Gastroesophageal sphincter (tissue), 4 donors: Measurements from ENCODE around the gene ARMC12. TPM values are rescaled to one million over a fixed set of nuclear protein-coding genes. Genes with fewer than 3 reads are reported as not detected.

Source experiments
- ATAC-seq: fragments of 150-250 bp; one replicate; pipeline ENCODE4 v1.9.1; 2016; ENCODE audit warnings: mild to moderate bottlenecking, moderate library complexity
- H3K27ac ChIP-seq, 4 donors: fragments of 200-600 bp; sonication (generic) in 3 of 4; 1 replicate in 3 of 4; 2 replicates in 1 of 4; pipeline ENCODE4 v1.5.1; 2016 to 2019
- H3K27me3 ChIP-seq: fragments of 200-600 bp; sonication (generic); one replicate; pipeline ENCODE4 v1.5.1; 2019
- H3K36me3 ChIP-seq, 2 donors: fragments of 200-600 bp; sonication (generic); one replicate each; pipeline ENCODE4 v1.5.1; 2019; ENCODE audit warnings: control low read depth in 1 of 2
- H3K4me1 ChIP-seq, 3 donors: fragments of 200-600 bp; sonication (generic); 1 replicate in 2 of 3; 2 replicates in 1 of 3; pipeline ENCODE4 v1.5.1; 2016 to 2019; ENCODE audit warnings: control low read depth in 2 of 3
- H3K4me3 ChIP-seq, 2 donors: fragments of 200-600 bp; sonication (generic); one replicate each; pipeline ENCODE4 v1.5.1; 2019; ENCODE audit warnings: mild to moderate bottlenecking in 1 of 2, moderate library complexity in 1 of 2
- H3K9me3 ChIP-seq, 3 donors: fragments of 200-600 bp; sonication (generic); one replicate each; pipeline ENCODE4 v1.5.1; 2017 to 2019; ENCODE audit warnings: control low read depth in 2 of 3
- EP300 ChIP-seq: sonication (generic); formaldehyde crosslinking; IDR thresholded peaks from one replicate; pipeline ENCODE4 v1.6.1; 2017; ENCODE audit warnings: antibody characterized with exemption, mild to moderate bottlenecking
- POLR2A ChIP-seq, 2 donors: fragments of 450-650 bp; IDR thresholded peaks; one replicate each; pipeline ENCODE4 v1.6.1; 2017; ENCODE audit warnings: antibody characterized with exemption in 2 of 2, mild to moderate bottlenecking in 2 of 2, moderate library complexity in 1 of 2
- POLR2AphosphoS5 ChIP-seq: sonication (generic); formaldehyde crosslinking; IDR thresholded peaks from one replicate; pipeline ENCODE4 v1.6.1; 2017; ENCODE audit warnings: antibody characterized with exemption
- WGBS, 2 donors: methylation state at CpG; one replicate each; pipeline ENCODE4 v1.1.5; 2018; ENCODE audit warnings: low coverage in 1 of 2; 5-methylcytosine and 5-hydroxymethylcytosine counted together
- total RNA-seq, 4 donors: library from RNA; depleted of rRNA; stranded (reverse); fragments of >200 nt; gene quantifications; one replicate each; pipeline ENCODE4 v1.1.0, GENCODE V29; 2016
- TF ChIP-seq, protein P1 (sequence below), 4 experiments: fragments of 200-600 bp in 2 of 4; fragments of 450-650 bp in 2 of 4; sonication (generic) in 1 of 4; IDR thresholded peaks; one replicate each; pipeline ENCODE4 v1.5.1; 2017 to 2019; ENCODE audit warnings: antibody characterized with exemption in 4 of 4, mild to moderate bottlenecking in 2 of 4, moderate library complexity in 2 of 4

The ARMC12 gene
- total RNA-seq, 4 donors from 2014 or later: 0.54 to 1.5 TPM; not detected in 2

GRCh38 chr6:35759426-35759825 lies 22.6 kb downstream of the ARMC12 start:
- no peak overlapping the region for H3K27ac ChIP-seq
- no peak for ATAC-seq
- 66 to 100% methylated on average over 2 to 3 of the region's 3 CpGs for WGBS, 2 donors
- peaks cover 63% of the 10 kb centered on the region for H3K27me3 ChIP-seq
- H3K36me3 ChIP-seq: no peaks in the 10 kb centered on the region
- H3K4me3 ChIP-seq: no peak overlapping the region
- no peaks in the 10 kb centered on the region for H3K4me1 ChIP-seq
- H3K9me3 ChIP-seq: no peaks in the 10 kb centered on the region
- TF ChIP-seq, protein P1, sequence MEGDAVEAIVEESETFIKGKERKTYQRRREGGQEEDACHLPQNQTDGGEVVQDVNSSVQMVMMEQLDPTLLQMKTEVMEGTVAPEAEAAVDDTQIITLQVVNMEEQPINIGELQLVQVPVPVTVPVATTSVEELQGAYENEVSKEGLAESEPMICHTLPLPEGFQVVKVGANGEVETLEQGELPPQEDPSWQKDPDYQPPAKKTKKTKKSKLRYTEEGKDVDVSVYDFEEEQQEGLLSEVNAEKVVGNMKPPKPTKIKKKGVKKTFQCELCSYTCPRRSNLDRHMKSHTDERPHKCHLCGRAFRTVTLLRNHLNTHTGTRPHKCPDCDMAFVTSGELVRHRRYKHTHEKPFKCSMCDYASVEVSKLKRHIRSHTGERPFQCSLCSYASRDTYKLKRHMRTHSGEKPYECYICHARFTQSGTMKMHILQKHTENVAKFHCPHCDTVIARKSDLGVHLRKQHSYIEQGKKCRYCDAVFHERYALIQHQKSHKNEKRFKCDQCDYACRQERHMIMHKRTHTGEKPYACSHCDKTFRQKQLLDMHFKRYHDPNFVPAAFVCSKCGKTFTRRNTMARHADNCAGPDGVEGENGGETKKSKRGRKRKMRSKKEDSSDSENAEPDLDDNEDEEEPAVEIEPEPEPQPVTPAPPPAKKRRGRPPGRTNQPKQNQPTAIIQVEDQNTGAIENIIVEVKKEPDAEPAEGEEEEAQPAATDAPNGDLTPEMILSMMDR (IDR thresholded peaks at IDR 0.05): no peak
- TF ChIP-seq POLR2AphosphoS5 (no peak), EP300 (no peak), POLR2A (IDR thresholded peaks at IDR 0.05) (no peak)

GRCh38 chr6:35765739-35766138 lies 28.9 kb downstream of the ARMC12 start:
- Histone ChIP-seq H3K36me3 (no peaks in the 10 kb centered on the region), H3K27me3 (peaks cover 60% of the 10 kb centered on the region)

DNA sequence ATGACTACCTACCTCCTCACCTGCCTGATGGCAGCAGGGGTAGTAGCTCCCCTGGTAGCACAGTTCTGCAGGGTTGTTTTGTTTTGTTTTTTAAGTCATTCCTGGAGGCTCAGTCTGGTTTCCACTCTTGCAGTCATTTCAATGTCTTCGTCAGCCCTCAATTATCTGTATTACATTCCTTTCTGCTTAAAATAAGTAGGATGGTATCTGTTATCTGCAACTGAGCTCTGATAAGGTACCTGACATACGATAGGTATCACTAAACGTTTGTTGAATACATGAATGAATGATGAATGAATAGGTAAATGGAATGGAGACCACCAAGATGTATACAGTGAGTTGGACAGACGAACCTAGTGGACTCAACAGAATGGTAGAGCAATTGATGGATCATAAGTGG lies 32.4 kb downstream of the ARMC12 start:
- no peak for ATAC-seq
- H3K27me3 ChIP-seq: peaks cover 60% of the 10 kb centered on the region
- H3K27ac ChIP-seq: no peak overlapping the region
- H3K9me3 ChIP-seq: no peaks in the 10 kb centered on the region
- H3K4me3 ChIP-seq: no peak overlapping the region
- no peaks in the 10 kb centered on the region for H3K36me3 ChIP-seq
- H3K4me1 ChIP-seq: no peaks in the 10 kb centered on the region
- TF ChIP-seq POLR2A (IDR thresholded peaks at IDR 0.05): no peak
- no peak for TF ChIP-seq EP300
- TF ChIP-seq, protein P1 (IDR thresholded peaks at IDR 0.05): no peak
- TF ChIP-seq POLR2AphosphoS5: no peak
- 42 to 70% methylated on average over 3 to 4 of the region's 4 CpGs for whole genome bisulfite sequencing, 2 donors

More at GRCh38 chr6:35765739-35766138, 28.9 kb downstream of the ARMC12 start:
- H3K4me3 ChIP-seq: no peak overlapping the region
- no peaks in the 10 kb centered on the region for H3K4me1 ChIP-seq
- H3K9me3 ChIP-seq: no peaks in the 10 kb centered on the region
- 66 to 67% methylated on average over 6 to 8 of the region's 23 CpGs for WGBS, 2 donors
- TF ChIP-seq POLR2AphosphoS5 (no peak), POLR2A (IDR thresholded peaks at IDR 0.05) (no peak), EP300 (no peak)
- TF ChIP-seq, protein P1 (IDR thresholded peaks at IDR 0.05): no peak
- no peak for ATAC-seq
- H3K27ac ChIP-seq: no peak overlapping the region

GRCh38 chr6:35771343-35771627 lies 34.5 kb downstream of the ARMC12 start:
- Histone ChIP-seq H3K9me3 (no peaks in the 10 kb centered on the region), H3K36me3 (no peaks in the 10 kb centered on the region), H3K4me3 (no peak overlapping the region), H3K4me1 (peaks cover 0 to 3% (median under 1%) of the 10 kb centered on the region in 3 donors), H3K27ac (no peak overlapping the region), H3K27me3 (peaks cover 60% of the 10 kb centered on the region)
- no peak for TF ChIP-seq POLR2AphosphoS5
- TF ChIP-seq, protein P1 (IDR thresholded peaks at IDR 0.05): no peak
- no peak for TF ChIP-seq POLR2A (IDR thresholded peaks at IDR 0.05)
- TF ChIP-seq EP300: no peak
- WGBS, 2 donors: no CpG with 5 or more reads among the region's 5 CpGs
- no peak for ATAC-seq

- no peak for ATAC-seq
- peaks cover 0 to 9% (median 5%) of the 10 kb centered on the region in 3 donors for H3K4me1 ChIP-seq
- H3K4me3 ChIP-seq: no peak overlapping the region
- peaks cover 84% of the 10 kb centered on the region for H3K27me3 ChIP-seq
- no peaks in the 10 kb centered on the region for H3K36me3 ChIP-seq
- 0 to 75% methylated on average over 2 to 5 of the region's 11 CpGs for WGBS, 2 donors
- TF ChIP-seq POLR2A (IDR thresholded peaks at IDR 0.05) (no peak), EP300 (no peak)
- no peaks in the 10 kb centered on the region for H3K9me3 ChIP-seq
- H3K27ac ChIP-seq: no peak overlapping the region
Observed at GRCh38 chr6:35774116-35774794, 37.4 kb downstream of the ARMC12 start.
